ENCODE data around the gene HLA-DQB2. TPM values are rescaled to one million over a fixed set of nuclear protein-coding genes. Genes with fewer than 3 reads are reported as not detected.
A peak's percentile ranks its signal among the peaks of the same experiment; 100 is the strongest.

The HLA-DQB2 gene
- total and polyA plus RNA-seq, 2 of the 8 experiments (the other 6 are each of a cell fraction or from before 2014, with no cell fraction given) = not detected

GRCh38 chr6:32807020-32807580 lies 43.8 kb upstream of the HLA-DQB2 start:
- Histone ChIP-seq H3K4me1 (replicated peaks in 1 of 4; ENCODE audit: control insufficient read depth in 3 of 4, insufficient read depth in 4 of 4, low read length in 3 of 4) (peaks cover 0 to 3% (median 0%) of the 10 kb centered on the region in 4 experiments; a peak in 1 of 7 replicates), H3K23me2 (ENCODE audit: low read depth, low read length) (no peaks in the 10 kb centered on the region), H3K56ac (replicated peaks; ENCODE audit: insufficient read length, low read depth, low read length) (no peak overlapping the region), H3K27ac (ENCODE audit: low read depth, low read length) (no peak overlapping the region), H3K36me3 (ENCODE audit: control insufficient read depth in 2 of 4, insufficient read depth in 4 of 4, low read length in 3 of 4) (no peaks in the 10 kb centered on the region), H4K5ac (ENCODE audit: insufficient read length, low read depth, low read length) (no peak overlapping the region), H3K79me2 (ENCODE audit: control insufficient read depth in 1 of 2, insufficient read depth in 2 of 2, low read length in 2 of 2) (no peaks in the 10 kb centered on the region), H3K23ac (ENCODE audit: insufficient read length) (no peak overlapping the region), H3K79me1 (ENCODE audit: low read depth, low read length) (no peaks in the 10 kb centered on the region), H2BK20ac (ENCODE audit: low read length) (no peak overlapping the region), H3K9ac (replicated peaks in 1 of 4; ENCODE audit: extremely low read depth in 1 of 4, low read depth in 3 of 4, low read length in 3 of 4) (no peak overlapping the region), H3K4me3 (ENCODE audit: extremely low read depth in 1 of 4, insufficient read depth in 2 of 4, low read depth in 3 of 4, low read length in 4 of 4) (no peak overlapping the region), H2AK5ac (ENCODE audit: low read depth, low read length) (no peak overlapping the region), H2BK15ac (ENCODE audit: low read length) (peak overlapping the region; percentile 88; the same call in 1 of the 2 replicates), H3K14ac (ENCODE audit: insufficient read length) (no peak overlapping the region), H2BK120ac (replicated peaks; ENCODE audit: low read depth, low read length) (no peak overlapping the region), H4K20me1 (replicated peaks in 1 of 2; ENCODE audit: control insufficient read depth in 1 of 2, insufficient read depth in 2 of 2, low read length in 2 of 2) (no peaks in the 10 kb centered on the region), H3K27me3 (replicated peaks in 1 of 4; ENCODE audit: control insufficient read depth in 3 of 4, extremely low read depth in 1 of 4, insufficient read depth in 3 of 4, low read length in 3 of 4) (no peaks in the 10 kb centered on the region), H3K4me2 (ENCODE audit: insufficient read depth in 1 of 2, low read depth in 2 of 2, low read length in 2 of 2) (no peak overlapping the region), H4K8ac (ENCODE audit: extremely low read depth, insufficient read depth, low read length) (peak overlapping the region; percentile 14; the same call in 1 of the 2 replicates), H3K4ac (replicated peaks; ENCODE audit: insufficient read length, low read depth, low read length) (no peak overlapping the region), H3K18ac (ENCODE audit: extremely low read depth, low read length) (no peak overlapping the region), H2BK5ac (ENCODE audit: low read depth, low read length) (no peak overlapping the region), H2AFZ (ENCODE audit: low read length) (no peak overlapping the region), H4K91ac (replicated peaks; ENCODE audit: insufficient read length, low read length) (no peak overlapping the region), H3K9me3 (ENCODE audit: insufficient read depth in 2 of 2, low read depth in 1 of 2, low read length in 1 of 2) (no peaks in the 10 kb centered on the region), H2BK12ac (ENCODE audit: low read depth, low read length) (no peak overlapping the region)
- 83% methylated on average over 4 of the region's 5 CpGs; no CpG with 5 or more reads in 1 of the 2 experiments for WGBS, 2 experiments (ENCODE audit: extremely low coverage in 1 of 2, insufficient coverage in 1 of 2, insufficient read length in 1 of 2, insufficient replicate concordance in 2 of 2, low coverage in 1 of 2, low lambda C conversion rate in 2 of 2, missing lambda C conversion rate in 1 of 2)
- DNase-seq (ENCODE audit: low read depth in 1 of 2, low spot score in 2 of 2) = no peak
- FAIRE-seq = no peak
- TF ChIP-seq, protein P1, sequence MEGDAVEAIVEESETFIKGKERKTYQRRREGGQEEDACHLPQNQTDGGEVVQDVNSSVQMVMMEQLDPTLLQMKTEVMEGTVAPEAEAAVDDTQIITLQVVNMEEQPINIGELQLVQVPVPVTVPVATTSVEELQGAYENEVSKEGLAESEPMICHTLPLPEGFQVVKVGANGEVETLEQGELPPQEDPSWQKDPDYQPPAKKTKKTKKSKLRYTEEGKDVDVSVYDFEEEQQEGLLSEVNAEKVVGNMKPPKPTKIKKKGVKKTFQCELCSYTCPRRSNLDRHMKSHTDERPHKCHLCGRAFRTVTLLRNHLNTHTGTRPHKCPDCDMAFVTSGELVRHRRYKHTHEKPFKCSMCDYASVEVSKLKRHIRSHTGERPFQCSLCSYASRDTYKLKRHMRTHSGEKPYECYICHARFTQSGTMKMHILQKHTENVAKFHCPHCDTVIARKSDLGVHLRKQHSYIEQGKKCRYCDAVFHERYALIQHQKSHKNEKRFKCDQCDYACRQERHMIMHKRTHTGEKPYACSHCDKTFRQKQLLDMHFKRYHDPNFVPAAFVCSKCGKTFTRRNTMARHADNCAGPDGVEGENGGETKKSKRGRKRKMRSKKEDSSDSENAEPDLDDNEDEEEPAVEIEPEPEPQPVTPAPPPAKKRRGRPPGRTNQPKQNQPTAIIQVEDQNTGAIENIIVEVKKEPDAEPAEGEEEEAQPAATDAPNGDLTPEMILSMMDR (IDR thresholded peaks at IDR 0.05; ENCODE audit: control extremely low read depth in 1 of 3, insufficient read depth in 1 of 3, low read depth in 1 of 3, low read length in 3 of 3) = peak in 2 of 3 experiments; percentile 39 to 48; a peak in 2 of 4 replicates
- TF ChIP-seq BCL11A (IDR thresholded peaks at IDR 0.05; ENCODE audit: low read depth in 2 of 2, low read length in 2 of 2) = no peak
- TF ChIP-seq RAD21 (IDR thresholded peaks at IDR 0.05 in 1 of 2, conservative IDR thresholded peaks at IDR 0.05 in 1 of 2; ENCODE audit: low read depth in 2 of 2, low read length in 2 of 2) = peak in 1 of 2 experiments; percentile 13; a peak in 1 of 4 replicates
- POLR2A ChIA-PET (ENCODE audit: partially characterized antibody) = no interaction called here
- CTCF ChIA-PET (ENCODE audit: partially characterized antibody) = interaction anchor here (0.6 to 2.8 kb wide), 7 partner anchors 9 to 51 kb away, joined by 3 to 13 read pairs (median 4); partner anchors contain the start of genes PSMB9, TAP1 and TAP2
